GM21737 (cell line): ENCODE results near the gene HIF3A.

Experiments
- ATAC-seq: cut with Tn5 transposase; IDR thresholded peaks from one replicate; pipeline ENCODE4 v1.9.1; 2021; ENCODE audit warnings: mild to moderate bottlenecking, moderate library complexity; ENCODE audit not compliant: unreplicated experiment

Gene HIF3A

DNA sequence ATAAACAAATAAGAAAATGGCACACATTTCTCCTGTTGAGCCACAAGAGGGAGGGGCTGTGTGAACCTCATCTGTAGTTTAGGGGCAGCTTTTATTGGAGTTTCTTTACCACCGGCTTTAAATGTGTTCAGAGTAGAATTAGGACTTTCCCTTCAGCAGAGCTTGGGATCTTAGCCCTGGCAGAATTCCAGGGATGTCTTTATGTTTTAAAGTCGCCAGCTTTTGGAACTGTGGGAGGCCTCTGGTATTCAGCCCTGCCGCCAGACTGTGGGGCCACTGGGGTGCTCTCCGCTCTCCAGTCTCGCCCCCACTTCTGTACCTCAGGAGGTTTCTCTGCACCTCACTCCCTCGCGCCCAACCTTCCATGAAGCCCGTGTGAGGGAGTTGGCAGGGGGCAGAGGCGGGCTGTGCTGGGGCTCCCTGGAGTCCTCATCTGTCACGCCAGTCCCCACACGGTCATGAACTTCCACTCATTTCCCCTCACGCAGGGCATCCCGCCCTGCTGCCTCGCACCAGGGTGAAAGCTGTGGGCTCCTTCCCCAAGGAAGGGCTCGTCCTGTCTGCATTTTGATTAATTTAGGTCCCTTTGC lies 85.0 kb downstream of the HIF3A start:
- ATAC-seq = no peak

DNA sequence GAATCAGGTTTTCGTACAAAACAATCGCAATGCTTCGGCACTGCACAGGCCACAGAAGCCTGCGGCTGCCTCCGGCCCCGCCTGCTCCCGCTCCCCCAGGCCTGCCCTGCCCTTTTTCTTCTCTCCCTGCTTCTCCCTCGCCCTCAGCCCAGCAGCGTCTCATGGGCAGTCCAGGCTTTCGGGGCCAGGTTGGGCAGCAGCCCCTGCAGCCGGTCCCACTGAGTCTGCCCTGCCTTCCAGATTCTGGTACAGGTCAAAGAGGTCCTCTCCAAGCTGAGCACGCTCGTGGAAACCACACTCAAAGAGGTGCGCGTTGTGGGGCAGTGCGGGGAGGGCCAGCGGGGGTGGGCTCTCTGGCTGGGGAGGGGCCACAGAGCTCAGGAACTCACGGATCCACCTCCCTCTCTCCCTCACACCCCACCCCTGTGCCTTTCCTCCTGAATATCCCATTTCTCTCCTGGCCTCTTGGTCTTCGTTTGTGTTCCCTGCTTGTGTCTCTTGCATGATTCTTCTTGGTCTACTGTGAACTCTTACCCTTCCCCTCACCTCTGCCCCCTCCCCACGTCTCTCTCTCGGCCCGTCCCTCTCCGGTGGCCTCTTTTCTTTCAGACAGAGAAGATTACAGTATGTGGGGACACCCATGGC lies 86.5 kb downstream of the HIF3A start:
- no peak for ATAC-seq

DNA sequence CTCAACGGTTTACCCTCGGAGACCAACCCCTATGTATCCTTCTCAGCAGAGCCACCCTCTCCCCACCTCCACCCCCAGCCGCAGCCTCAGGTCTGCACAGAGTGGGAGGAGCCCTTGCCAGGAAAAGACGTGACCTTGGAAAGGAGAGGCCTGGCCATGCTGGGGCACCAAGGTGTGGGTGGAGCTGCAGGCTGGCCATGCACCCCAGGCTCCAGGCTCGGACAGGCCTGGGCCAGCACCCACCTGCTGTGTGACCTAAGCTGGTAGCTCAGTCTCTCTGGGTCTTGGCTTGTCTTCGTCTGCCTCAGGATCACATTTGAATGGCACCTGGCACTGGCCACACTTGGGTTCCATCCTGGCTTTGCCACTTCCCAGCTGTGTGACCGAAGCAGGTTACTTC lies 87.0 kb downstream of the HIF3A start:
- no peak for ATAC-seq

DNA sequence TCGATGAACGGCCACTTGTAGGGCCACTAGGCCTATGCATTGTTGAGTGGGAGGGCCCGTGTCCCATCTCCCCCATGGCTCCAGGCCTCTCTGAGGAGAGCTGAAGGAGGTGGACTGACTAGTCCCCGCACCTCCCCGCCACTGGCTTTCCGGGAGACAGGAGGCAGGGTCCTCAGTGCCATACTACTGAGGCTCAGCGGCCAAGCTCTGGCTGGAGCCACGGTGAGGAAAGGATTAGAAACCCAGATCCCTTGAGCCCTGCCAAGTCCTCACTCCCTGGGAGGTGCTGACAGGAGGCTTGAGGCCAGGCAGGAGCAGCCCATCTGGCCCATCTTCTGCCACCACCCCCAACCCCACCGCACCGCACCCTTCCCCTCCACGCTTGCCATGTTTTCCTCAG lies 87.6 kb downstream of the HIF3A start:
- ATAC-seq = no peak

DNA sequence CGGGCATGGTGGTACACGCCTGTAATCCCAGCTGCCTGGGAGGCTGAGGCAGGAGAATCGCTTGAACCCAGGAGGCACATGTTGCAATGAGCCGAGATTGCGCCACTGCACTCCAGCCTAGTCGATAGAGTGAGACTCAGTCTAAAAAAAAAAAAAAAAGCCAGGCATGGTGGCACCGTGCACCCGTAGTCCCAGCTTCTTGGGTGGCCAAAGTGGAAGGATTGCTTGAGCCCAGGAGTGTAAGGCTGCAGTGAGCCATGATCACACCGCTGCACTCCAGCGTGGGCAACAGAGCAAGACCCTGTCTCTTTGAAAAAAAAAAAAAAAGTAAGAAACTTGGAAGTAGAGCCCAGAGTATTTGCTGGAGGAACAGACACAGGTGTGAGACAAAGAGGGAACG lies 88.8 kb downstream of the HIF3A start:
- no peak for ATAC-seq

DNA sequence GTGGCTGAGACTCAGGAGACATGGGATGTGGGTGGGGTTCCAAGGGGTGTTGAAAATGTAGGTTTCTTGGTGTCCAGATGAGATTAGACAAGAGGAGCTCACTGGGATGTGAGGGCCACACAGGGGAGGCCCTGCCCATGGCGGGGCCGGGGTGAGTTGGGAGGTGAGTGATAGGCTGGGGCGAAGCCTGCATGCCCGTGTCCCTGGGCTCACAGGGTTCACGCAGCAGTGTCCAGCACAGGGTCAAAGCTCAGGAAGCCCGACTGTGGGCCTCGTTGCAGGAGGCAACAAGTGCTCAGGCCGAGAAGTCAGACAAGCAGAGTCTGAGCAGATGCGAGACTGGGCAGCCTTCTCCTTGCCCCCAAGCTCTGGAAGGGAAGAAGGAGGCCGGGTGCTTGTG lies 89.3 kb downstream of the HIF3A start:
- ATAC-seq = no peak

DNA sequence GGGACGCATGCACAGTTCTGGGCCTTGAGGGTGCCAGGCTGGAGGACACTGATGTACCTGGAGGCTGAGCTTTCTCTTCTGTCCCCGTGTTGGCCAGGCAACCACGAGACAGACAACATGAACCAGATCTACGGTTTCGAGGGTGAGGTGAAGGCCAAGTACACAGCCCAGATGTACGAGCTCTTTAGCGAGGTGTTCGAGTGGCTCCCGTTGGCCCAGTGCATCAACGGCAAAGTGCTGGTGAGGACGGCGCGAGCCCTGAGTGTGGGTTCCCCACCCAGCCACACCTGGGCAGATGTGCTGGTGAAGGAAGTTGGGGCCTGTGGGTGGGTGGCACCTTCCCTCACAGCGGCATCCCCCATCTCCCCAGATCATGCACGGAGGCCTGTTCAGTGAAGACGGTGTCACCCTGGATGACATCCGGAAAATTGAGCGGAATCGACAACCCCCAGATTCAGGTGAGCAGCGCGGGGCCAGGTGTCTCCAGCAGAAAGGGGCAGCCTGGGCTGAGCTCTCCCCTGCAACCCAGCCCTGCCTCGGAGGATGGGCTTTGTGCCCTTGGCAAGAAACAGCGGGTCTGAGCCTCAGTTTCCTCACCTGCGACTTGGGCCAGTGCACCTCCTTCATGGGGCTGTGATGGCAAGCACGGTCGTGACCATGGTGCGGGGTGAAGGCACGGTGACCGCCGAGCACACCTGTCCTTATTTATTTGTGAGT lies 90.3 kb downstream of the HIF3A start:
- no peak for ATAC-seq

DNA sequence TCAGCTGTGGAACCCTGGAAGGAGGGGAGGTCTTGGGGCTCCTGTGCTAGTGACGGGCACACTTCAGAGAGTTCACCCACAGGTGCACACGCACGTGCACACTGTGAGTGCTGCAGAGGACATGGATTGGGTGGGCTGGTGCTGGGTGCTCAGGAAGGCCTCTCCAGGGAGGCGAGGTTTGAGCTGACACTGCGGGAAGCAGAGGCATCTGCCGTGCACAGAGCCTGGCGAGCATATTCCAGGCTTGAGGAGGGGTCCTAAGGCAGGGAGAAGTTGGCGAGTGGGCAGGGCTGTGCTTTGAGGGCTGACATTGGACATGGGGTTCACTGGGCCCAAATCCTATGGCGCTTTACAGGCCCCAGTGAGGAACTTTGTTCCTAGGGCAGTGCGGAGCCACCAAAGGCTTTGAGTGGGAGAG lies 90.9 kb downstream of the HIF3A start:
- ATAC-seq = no peak

DNA sequence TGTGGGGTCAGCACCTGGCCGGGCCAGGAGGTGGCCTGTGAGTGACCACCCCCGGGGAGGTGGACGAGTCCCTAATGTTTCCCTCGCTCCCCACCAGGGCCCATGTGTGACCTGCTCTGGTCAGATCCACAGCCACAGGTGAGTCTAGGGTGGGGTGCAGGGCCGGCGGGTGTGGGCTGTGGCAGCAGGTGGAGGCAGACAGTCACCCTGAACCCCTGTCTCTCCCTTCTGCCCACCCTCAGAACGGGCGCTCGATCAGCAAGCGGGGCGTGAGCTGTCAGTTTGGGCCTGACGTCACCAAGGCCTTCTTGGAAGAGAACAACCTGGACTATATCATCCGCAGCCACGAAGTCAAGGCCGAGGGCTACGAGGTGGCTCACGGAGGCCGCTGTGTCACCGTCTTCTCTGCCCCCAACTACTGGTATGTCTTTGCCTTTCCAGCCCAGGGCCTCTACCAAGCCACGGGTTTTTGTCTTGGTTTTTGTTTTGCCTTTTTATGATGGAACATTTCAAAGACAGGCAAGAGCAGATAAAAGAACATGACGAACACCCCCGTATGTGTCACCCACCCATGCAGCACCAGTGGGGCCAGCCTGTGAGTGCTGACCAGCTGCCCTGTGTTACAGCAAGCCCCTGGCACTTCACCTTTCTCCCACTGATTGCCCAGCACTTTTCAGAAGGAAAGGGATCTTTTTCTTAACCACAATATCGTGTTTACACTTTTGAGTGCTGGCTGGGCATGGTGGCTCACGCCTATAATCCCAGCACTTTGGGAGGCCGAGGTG lies 91.7 kb downstream of the HIF3A start:
- ATAC-seq = no peak

DNA sequence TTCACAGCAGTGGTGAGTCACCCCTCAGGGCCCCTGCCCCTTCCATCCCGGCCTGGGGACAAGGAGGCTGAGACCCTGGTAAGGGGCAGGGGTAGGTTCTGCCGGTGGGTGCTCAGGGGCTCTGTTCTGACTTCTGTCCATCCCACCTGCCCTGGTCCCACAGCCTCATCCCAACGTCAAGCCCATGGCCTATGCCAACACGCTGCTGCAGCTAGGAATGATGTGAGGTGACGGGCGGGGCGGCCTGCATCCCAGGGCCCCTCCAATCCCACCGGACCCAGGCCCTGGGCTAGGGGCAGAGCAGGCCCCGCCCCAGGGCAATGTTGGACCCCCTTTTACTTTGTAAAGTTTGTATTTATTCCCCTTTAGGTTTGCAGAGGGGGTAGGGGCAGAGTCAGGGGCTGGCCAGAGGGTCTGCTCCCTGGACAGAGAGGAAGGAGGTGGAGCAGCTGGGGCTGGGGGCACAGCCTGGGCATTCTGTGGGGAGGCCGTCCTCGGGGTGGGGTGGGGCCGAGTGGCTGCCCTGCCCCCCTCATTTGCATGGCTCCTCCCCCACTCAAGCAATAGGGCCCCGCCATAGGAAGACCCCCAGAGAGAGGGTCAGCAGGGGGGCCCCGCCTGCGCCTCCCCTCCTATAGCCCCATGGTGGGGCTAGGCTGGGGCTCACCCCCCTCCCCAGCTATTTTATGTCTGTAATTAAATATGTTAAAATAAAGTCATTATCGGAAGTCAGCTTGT lies 93.4 kb downstream of the HIF3A start:
- no peak for ATAC-seq

DNA sequence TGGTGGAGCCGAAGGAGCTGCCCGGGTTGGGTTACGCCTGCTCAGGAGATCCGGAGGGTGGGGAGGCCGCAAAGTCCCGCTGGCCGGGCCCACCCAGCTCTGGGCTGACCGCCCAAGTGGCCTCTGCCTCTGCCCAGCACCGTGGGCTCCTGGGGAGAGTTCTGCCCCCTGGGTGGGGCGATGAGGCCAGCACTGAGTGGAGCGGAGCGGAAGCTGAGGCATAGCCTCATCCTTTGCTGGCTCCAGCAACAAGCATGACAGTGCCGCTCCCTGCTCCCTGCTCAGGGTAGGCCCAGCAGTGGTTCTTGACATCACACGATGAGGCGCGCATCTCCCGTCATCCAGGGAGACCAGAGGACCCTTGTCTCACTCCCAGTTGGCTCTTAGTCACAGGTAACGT lies 94.0 kb downstream of the HIF3A start:
- no peak for ATAC-seq

DNA sequence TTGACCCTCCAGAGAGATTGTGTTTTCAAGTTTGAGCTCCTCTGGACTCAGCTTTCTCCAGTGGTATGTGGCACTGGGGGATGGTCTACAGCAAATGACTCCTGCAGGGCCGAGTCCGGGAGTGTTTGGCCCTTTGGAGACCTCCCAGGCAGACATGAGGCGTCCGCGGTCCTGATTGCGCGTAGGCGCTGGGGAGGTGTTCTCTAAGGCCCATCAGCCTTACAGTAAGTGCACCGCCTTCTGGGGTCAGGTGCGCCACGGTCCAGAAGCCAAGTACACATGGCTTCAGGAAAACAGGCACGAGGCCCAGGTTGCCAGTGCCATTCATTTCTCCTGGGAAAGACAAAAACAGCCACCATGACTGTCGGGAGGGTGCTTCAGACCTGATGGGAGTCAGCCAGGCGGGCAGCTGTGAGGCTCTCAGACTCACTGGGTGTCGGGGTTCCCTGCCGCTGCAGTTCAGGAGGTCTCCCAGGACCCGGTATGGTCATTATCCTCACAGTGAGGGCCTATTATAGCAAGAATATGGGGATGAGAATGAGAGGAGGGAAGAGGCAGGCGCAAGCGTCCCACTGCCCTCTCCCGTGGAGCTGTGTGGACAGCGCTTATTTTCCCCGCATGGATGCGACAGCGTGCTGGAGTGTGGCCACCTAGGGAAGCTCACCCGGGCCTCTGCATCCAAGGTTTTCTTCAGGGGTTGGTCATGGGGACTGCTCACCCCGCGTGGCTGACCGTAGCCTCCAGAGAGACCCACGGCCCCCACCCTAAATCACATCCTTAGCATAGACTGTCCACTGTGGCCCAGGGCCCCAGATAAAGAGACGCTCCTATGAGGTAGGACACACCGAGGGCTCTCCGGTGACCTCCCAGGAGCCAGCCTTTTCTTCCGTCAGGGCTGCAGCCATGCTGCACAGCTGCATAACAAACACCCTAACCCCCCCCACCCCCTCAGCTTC lies 94.7 kb downstream of the HIF3A start:
- no peak for ATAC-seq

DNA sequence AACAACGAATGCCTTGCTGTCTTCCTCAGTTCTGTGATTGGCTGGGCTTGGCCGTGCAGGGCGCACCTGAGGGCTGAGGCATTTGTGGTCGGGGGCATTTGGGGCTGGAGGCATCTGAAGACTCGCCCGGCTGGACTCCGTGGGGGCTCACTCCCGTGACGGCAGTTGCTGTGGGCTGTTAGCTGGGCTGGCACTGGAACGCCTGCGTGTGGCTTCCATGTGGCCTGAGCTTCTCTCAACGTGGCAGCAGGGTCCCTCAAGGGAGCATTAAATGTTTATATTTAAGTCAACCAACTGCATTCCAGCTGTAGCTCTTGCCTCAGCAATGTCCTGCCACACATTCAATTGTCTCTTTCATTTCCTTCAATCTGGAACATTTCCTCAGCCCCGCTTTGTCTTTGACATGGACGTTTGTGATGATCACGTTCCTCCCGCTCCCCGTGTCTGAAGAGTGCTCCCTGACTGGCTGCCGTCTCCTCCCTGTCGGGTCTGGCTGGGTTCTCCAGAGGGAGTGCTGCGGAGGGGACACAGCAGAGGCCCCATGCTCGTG lies 95.5 kb downstream of the HIF3A start:
- no peak for ATAC-seq

DNA sequence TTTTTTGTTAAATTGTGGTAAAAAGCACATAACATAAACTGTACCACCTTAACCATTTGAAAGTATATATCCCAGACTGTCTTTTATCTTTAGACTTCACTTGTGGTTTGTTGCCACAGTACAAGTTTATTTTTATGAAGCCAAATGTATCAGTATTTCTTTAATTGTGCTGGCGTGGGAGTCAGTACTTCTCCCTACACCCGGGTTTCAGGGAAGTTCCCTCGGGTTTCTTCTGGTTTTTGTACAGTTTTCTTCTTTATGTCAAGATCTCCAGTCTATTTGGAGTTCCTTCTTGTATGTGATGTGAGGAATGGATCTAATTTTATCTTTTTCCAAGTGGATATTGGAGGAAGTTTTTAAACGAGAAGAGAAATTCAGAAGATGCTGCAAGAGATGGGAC lies 96.0 kb downstream of the HIF3A start:
- ATAC-seq = no peak
